SKM-1 (cell line): ENCODE results near the gene DEUP1.
"Not testable (repeated sequence)": the region's sequence is repeated elsewhere in the genome, so short reads cannot be mapped to it uniquely, and the experiment has no call there.

Source experiments
- DNase-seq: peaks from one replicate; lab custom pipeline; 2025; ENCODE audit not compliant: unreplicated experiment; lab: John Stamatoyannopoulos, UW

The DEUP1 gene

GRCh38 chr11:93359396-93359795 lies 28.9 kb downstream of the DEUP1 start:
- no peak for DNase-seq

- no peak for DNase-seq
Measured at GRCh38 chr11:93361435-93361834, 30.9 kb downstream of the DEUP1 start.

- DNase-seq, result no peak
Measured at GRCh38 chr11:93368022-93368421, 37.5 kb downstream of the DEUP1 start.

- no peak for DNase-seq
Measured at GRCh38 chr11:93370260-93370659, 39.7 kb downstream of the DEUP1 start.

GRCh38 chr11:93389737-93390136 lies 59.2 kb downstream of the DEUP1 start:
- no peak for DNase-seq

GRCh38 chr11:93392867-93393266 lies 62.3 kb downstream of the DEUP1 start:
- DNase-seq, result no peak

GRCh38 chr11:93393386-93393785 lies 62.8 kb downstream of the DEUP1 start:
- DNase-seq, result no peak

GRCh38 chr11:93394488-93394887 lies 63.9 kb downstream of the DEUP1 start:
- DNase-seq, result no peak

- DNase-seq, result no peak
Measured at GRCh38 chr11:93396316-93396715, 65.8 kb downstream of the DEUP1 start.

- DNase-seq, result no peak
Measured at GRCh38 chr11:93403930-93404329, 73.4 kb downstream of the DEUP1 start.

GRCh38 chr11:93407777-93408401 lies 77.3 kb downstream of the DEUP1 start:
- no peak for DNase-seq

GRCh38 chr11:93410441-93410840 lies 79.9 kb downstream of the DEUP1 start:
- DNase-seq, result no peak

GRCh38 chr11:93411705-93412104 lies 81.2 kb downstream of the DEUP1 start:
- DNase-seq, result no peak

GRCh38 chr11:93432247-93432646 lies 101.7 kb downstream of the DEUP1 start:
- no peak for DNase-seq

GRCh38 chr11:93443232-93443631 lies 112.7 kb downstream of the DEUP1 start:
- not testable (repeated sequence) for DNase-seq

GRCh38 chr11:93444617-93445073 lies 114.1 kb downstream of the DEUP1 start:
- no peak for DNase-seq

GRCh38 chr11:93458286-93458685 lies 127.7 kb downstream of the DEUP1 start:
- DNase-seq, result no peak

GRCh38 chr11:93463666-93464065 lies 133.1 kb downstream of the DEUP1 start:
- DNase-seq, result not testable (repeated sequence)

- DNase-seq, result no peak
Measured at GRCh38 chr11:93464927-93465540, 134.5 kb downstream of the DEUP1 start.

- no peak for DNase-seq
Measured at GRCh38 chr11:93467054-93467453, 136.5 kb downstream of the DEUP1 start.

- DNase-seq, result no peak
Measured at GRCh38 chr11:93468290-93468689, 137.7 kb downstream of the DEUP1 start.

GRCh38 chr11:93474123-93474522 lies 143.6 kb downstream of the DEUP1 start:
- DNase-seq, result no peak

GRCh38 chr11:93476796-93477195 lies 146.3 kb downstream of the DEUP1 start:
- DNase-seq, result no peak
